Measurements from ENCODE around the gene ATF5. TPM values are rescaled to one million over a fixed set of nuclear protein-coding genes. Genes with fewer than 3 reads are reported as not detected.
"Not testable (repeated sequence)": the region's sequence is repeated elsewhere in the genome, so short reads cannot be mapped to it uniquely, and the experiment has no call there.

Gene ATF5
- total RNA-seq, 1 donor from 2014 or later = 20.5 TPM

GRCh38 chr19:49969355-49969754 is 40.4 kb downstream of the ATF5 start:
- intact Hi-C loops (cut with micrococcal nuclease) = not testable (repeated sequence)

- intact Hi-C loops (cut with micrococcal nuclease) = no loop called here
Measured at GRCh38 chr19:49971991-49972411, 43.0 kb downstream of the ATF5 start.

GRCh38 chr19:49972841-49973240 is 43.8 kb downstream of the ATF5 start:
- intact Hi-C loops (cut with micrococcal nuclease) = no loop called here

GRCh38 chr19:49973987-49974386 is 45.0 kb downstream of the ATF5 start:
- intact Hi-C loops (cut with micrococcal nuclease) = no loop called here

- intact Hi-C loops (cut with micrococcal nuclease) = no loop called here
Measured at GRCh38 chr19:49975051-49975450, 46.0 kb downstream of the ATF5 start.

GRCh38 chr19:49976496-49976895 is 47.5 kb downstream of the ATF5 start:
- intact Hi-C loops (cut with micrococcal nuclease) = no loop called here

- intact Hi-C loops (cut with micrococcal nuclease) = no loop called here
Measured at GRCh38 chr19:49977076-49977475, 48.1 kb downstream of the ATF5 start.

- intact Hi-C loops (cut with micrococcal nuclease) = no loop called here
Measured at GRCh38 chr19:49977881-49978280, 48.9 kb downstream of the ATF5 start.

GRCh38 chr19:49978324-49978723 is 49.3 kb downstream of the ATF5 start:
- intact Hi-C loops (cut with micrococcal nuclease) = no loop called here

- intact Hi-C loops (cut with micrococcal nuclease) = loop anchor here (10.0 kb wide), 2 partner anchors 167 to 287 kb away; partner anchors contain the start of genes CPT1C, FUZ and MED25
Measured at GRCh38 chr19:49981603-49982593, 52.9 kb downstream of the ATF5 start.

Other genes with a start within 250 kb of the ATF5 start
- 3.9 and 4.4 TPM in 2 replicates for gene ADM5, start 239.6 kb upstream of the ATF5 start, total RNA-seq
- 4.3 and 5.1 TPM in 2 replicates for gene CPT1C, start 238.1 kb upstream of the ATF5 start, total RNA-seq
- gene TSKS, start 165.9 kb upstream of the ATF5 start, total RNA-seq = 3.5 and 4.0 TPM in 2 replicates
- 72.1 and 74.0 TPM in 2 replicates for gene AP2A1, start 162.2 kb upstream of the ATF5 start, total RNA-seq
- 10.0 and 11.7 TPM in 2 replicates for gene FUZ, start 115.9 kb upstream of the ATF5 start, total RNA-seq
- 57.8 and 59.5 TPM in 2 replicates for gene MED25, start 110.9 kb upstream of the ATF5 start, total RNA-seq
- 77.9 and 85.2 TPM in 2 replicates for gene PTOV1, start 78.0 kb upstream of the ATF5 start, total RNA-seq
- 178 and 185 TPM in 2 replicates for gene PNKP, start 61.6 kb upstream of the ATF5 start, total RNA-seq
- 20.1 and 20.4 TPM in 2 replicates for gene AKT1S1, start 51.9 kb upstream of the ATF5 start, total RNA-seq
- 41.2 and 46.3 TPM in 2 replicates for gene TBC1D17, start 51.5 kb upstream of the ATF5 start, total RNA-seq
- gene IL4I1, start 32.3 kb upstream of the ATF5 start, total RNA-seq = 10.3 and 10.4 TPM in 2 replicates
- gene NUP62, start 299 bp downstream of the ATF5 start, total RNA-seq = 149 and 155 TPM in 2 replicates
- not detected in 2 replicates for gene SIGLEC11, start 32.0 kb downstream of the ATF5 start, total RNA-seq
- gene VRK3, start 96.2 kb downstream of the ATF5 start, total RNA-seq = 73.2 and 80.2 TPM in 2 replicates
- 9.6 and 10.4 TPM in 2 replicates for gene ZNF473, start 96.8 kb downstream of the ATF5 start, total RNA-seq
- gene IZUMO2, start 234.1 kb downstream of the ATF5 start, total RNA-seq = not detected in 2 replicates

All from T-helper 1 cell treated with Interleukin-12 subunit alpha and Interleukin-12 subunit beta and Interleukin-4 antibody, amounts not matched to agents 30 ng/mL and 1 ng/mL, for 36 hours (primary cell).